BE2C (cell line): ENCODE results near the gene ME3.

Experiments used
- DNase-seq: peaks from one replicate; pipeline ENCODE4 v3.0.0-alpha.2; 2020
- H3K27me3 ChIP-seq: fragments of 250-450 bp; sonication (Bioruptor Pico); 2 replicates; pipeline ENCODE4 v1.5.1; 2020; ENCODE audit warnings: mild to moderate bottlenecking
- H3K36me3 ChIP-seq: fragments of 250-450 bp; sonication (Bioruptor Pico); 2 replicates; pipeline ENCODE4 v1.5.1; 2020; ENCODE audit warnings: mild to moderate bottlenecking
- H3K4me1 ChIP-seq: fragments of 250-450 bp; sonication (Bioruptor Pico); 2 replicates; pipeline ENCODE4 v1.5.1; 2020
- H3K4me3 ChIP-seq: 2 replicates; pipeline ENCODE4 v1.5.1; 2011; ENCODE audit warnings: low read depth, low read length
- H3K9me3 ChIP-seq: fragments of 250-450 bp; sonication (Bioruptor Pico); 2 replicates; pipeline ENCODE4 v1.5.1; 2020
- TF ChIP-seq, protein P1 (sequence below): IDR thresholded peaks from 2 replicates; pipeline ENCODE4 v1.5.1; 2012; ENCODE audit warnings: mild to moderate bottlenecking, low read depth, low read length

Gene ME3

GRCh38 chr11:86676533-86677154 lies 4.2 kb upstream of the ME3 start:
- Histone ChIP-seq H3K27me3 (peaks cover 8% of the 10 kb centered on the region), H3K4me1 (no peaks in the 10 kb centered on the region), H3K4me3 (no peak overlapping the region), H3K9me3 (no peaks in the 10 kb centered on the region), H3K36me3 (no peaks in the 10 kb centered on the region)
- DNase-seq, result peak; percentile 32
- TF ChIP-seq, protein P1, sequence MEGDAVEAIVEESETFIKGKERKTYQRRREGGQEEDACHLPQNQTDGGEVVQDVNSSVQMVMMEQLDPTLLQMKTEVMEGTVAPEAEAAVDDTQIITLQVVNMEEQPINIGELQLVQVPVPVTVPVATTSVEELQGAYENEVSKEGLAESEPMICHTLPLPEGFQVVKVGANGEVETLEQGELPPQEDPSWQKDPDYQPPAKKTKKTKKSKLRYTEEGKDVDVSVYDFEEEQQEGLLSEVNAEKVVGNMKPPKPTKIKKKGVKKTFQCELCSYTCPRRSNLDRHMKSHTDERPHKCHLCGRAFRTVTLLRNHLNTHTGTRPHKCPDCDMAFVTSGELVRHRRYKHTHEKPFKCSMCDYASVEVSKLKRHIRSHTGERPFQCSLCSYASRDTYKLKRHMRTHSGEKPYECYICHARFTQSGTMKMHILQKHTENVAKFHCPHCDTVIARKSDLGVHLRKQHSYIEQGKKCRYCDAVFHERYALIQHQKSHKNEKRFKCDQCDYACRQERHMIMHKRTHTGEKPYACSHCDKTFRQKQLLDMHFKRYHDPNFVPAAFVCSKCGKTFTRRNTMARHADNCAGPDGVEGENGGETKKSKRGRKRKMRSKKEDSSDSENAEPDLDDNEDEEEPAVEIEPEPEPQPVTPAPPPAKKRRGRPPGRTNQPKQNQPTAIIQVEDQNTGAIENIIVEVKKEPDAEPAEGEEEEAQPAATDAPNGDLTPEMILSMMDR, result peak; percentile 56

DNA sequence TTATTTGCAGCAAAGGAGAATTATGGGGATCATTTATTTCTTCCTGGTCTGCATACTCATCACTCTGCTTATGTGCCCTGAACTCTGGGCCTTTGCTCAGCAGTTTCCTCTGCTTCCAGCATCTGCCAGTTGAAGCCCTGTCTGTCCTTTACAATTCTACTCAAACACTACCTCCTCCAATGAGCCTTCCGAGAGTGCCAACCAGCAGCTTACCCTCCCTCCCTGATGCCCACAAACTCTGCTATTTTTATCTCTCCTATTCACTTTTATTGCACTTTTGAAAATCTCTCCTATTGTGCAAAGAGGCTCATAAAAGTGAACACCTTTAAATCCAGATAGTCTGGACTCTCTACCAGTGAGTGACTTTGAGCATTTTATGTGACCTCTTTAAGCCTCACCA lies 3.6 kb upstream of the ME3 start:
- TF ChIP-seq, protein P1, result no peak
- Histone ChIP-seq H3K9me3 (no peaks in the 10 kb centered on the region), H3K4me1 (no peaks in the 10 kb centered on the region), H3K4me3 (no peak overlapping the region), H3K27me3 (peaks cover 14% of the 10 kb centered on the region), H3K36me3 (no peaks in the 10 kb centered on the region)
- DNase-seq, result no peak

- H3K4me1 ChIP-seq, result no peaks in the 10 kb centered on the region
- TF ChIP-seq, protein P1, result no peak
- H3K36me3 ChIP-seq, result no peaks in the 10 kb centered on the region
- H3K27me3 ChIP-seq, result peaks cover 18% of the 10 kb centered on the region
- no peaks in the 10 kb centered on the region for H3K9me3 ChIP-seq
- no peak for DNase-seq
- H3K4me3 ChIP-seq, result no peak overlapping the region
These were observed 2.6 kb upstream of the ME3 start for GRCh38 chr11:86675017-86675416.

DNA sequence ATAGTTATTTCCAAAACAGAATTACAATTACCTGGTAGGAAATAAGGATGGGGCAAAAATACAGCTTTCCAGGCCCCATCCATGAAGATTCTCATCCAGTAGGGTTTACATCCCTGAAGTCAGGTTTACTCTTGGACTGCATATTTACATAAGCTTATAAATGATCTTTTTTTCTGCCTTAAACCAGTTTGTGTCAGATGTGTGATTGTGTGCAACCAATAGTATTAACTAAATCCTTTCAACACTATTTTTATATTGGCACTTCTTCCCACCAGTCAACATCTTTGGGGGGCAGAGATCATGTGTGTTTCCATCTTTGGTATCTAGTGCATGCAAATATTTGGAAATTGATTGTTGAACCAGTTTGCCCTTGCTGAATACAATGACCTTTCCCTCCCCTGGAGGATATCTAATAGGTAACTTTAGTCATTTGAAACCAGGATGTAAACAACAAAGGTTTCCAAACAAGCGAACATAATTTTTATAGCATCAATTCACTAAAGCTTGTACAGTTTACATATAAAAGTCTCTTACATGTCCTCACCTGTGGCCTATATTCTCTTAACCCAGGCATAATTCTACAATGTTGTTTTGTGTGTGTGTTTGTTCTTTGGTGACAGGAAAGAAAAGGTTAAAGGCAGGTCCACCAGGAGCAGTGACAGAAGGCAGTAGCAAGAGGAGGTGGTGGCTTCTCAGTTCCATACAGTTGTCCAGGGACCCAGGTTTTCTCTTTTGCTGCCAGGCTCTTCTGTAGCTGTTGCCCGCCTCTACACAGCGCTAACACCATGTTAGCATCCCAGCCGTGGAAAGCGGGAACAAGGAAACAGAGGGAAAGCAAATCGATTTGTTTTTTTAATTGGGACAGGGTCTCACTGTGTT lies 1.7 kb upstream of the ME3 start:
- DNase-seq, result no peak
- TF ChIP-seq, protein P1, result no peak
- Histone ChIP-seq H3K36me3 (no peaks in the 10 kb centered on the region), H3K4me1 (no peaks in the 10 kb centered on the region), H3K27me3 (peaks cover 18% of the 10 kb centered on the region), H3K4me3 (no peak overlapping the region), H3K9me3 (no peaks in the 10 kb centered on the region)

GRCh38 chr11:86673055-86673843 lies 833 bp upstream of the ME3 start:
- no peaks in the 10 kb centered on the region for H3K4me1 ChIP-seq
- DNase-seq, result no peak
- H3K4me3 ChIP-seq, result no peak overlapping the region
- peaks cover 18% of the 10 kb centered on the region for H3K27me3 ChIP-seq
- no peaks in the 10 kb centered on the region for H3K36me3 ChIP-seq
- TF ChIP-seq, protein P1, result no peak
- H3K9me3 ChIP-seq, result no peaks in the 10 kb centered on the region
